Activated naive CD8-positive, alpha-beta T cell treated with anti-CD3 and anti-CD28 coated beads, Interleukin-2, amount 50 U/mL, for 16 hours (primary cell): ENCODE measurements around the gene LHFPL3.
"Not testable (repeated sequence)": the region's sequence is repeated elsewhere in the genome, so short reads cannot be mapped to it uniquely, and the experiment has no call there.

Experiments
- DNase-seq: peaks from one replicate; pipeline ENCODE4 v3.0.0-alpha.2; 2020; ENCODE audit warnings: low read depth, low spot score

Gene LHFPL3

DNA sequence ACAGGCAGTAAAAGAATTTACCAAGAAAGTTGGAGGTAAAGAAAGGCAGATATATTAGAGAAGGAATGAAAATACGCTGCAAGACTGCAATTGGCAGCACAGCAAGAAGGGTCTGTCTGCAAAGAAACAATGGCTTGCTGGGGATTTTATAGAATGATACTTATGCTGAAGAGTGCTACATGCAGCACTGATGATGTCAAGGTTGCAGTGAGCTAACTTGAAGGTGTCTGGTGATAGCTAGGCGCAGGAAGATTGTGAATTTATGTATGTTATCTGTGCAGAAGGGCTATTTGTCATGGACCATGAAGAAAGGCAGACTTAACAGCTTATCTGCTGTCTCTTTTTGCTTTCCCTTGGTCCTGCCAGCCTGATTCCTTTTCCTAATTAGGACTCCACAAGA lies 366.3 kb downstream of the LHFPL3 start:
- DNase-seq = no peak

DNA sequence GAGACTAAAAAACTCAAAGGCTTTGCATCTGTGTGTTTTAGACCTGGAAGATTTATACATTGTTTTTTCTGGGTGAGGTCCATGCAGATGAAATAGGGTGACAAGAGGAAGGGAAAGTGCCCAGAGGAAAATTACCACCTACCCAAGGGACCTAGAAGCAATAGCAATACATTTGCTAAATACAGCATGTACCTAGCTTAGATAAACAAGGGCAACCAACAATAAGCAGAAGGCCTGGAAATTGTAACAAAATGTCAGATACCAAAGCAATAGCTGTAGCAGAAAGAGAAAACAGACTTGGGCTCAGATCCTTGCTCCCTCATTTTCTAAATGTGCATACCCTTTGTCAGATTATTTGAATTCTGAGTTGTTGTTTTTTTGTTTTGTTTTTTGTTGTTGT lies 367.2 kb downstream of the LHFPL3 start:
- DNase-seq = no peak

DNA sequence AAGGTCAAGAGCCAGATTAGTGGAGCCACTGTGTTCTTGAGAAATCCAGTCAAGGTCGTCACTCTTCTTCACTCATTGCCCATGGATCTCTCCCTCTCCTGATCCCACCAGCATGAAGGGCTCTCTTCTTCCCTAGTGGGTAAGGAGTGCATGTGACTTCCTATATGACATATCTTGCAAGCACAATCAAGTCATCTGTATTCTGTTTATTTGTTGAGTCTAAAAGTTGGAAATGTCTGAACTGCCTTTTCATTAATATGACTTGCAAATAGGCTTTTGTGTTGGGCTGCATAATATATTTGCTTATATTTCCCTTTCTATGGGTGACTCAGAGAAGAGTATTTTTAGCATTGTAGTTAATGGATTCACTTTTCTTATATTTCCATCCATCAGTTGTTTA lies 371.9 kb downstream of the LHFPL3 start:
- DNase-seq = no peak

DNA sequence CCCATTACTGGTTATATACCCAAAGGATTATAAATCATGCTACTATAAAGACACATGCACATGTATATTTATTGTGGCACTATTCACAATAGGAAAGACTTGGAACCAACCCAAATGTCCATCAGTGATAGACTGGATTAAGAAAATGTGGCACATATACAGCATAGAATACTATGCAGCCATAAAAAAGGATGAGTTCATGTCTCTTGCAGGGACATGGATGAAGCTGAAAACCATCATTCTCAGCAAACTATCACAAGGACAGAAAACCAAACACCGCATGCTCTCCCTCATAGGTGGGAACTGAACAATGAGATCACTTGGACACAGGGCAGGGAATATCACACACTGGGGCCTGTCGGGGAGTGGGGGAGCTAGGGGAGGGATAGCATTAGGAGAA lies 392.6 kb downstream of the LHFPL3 start:
- DNase-seq = not testable (repeated sequence)

DNA sequence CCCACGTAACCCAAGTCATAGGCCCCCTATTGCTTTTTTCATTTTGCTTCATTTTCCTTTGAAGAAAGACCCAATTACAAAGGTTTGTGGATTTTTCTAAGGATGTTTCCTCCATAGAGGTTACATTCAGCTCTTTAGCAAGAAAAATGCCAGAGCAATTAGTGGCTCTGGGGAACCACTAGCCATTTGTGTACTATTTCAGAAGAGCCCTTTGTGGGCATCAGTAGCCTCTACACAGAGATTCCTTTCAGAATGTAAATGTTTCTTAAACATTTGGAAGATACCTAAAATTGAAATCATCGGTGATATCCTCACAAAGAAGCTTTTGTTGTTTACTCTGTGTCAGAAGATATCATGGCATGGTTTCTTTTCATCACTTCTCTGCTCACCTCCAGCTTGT lies 394.6 kb downstream of the LHFPL3 start:
- DNase-seq = no peak

DNA sequence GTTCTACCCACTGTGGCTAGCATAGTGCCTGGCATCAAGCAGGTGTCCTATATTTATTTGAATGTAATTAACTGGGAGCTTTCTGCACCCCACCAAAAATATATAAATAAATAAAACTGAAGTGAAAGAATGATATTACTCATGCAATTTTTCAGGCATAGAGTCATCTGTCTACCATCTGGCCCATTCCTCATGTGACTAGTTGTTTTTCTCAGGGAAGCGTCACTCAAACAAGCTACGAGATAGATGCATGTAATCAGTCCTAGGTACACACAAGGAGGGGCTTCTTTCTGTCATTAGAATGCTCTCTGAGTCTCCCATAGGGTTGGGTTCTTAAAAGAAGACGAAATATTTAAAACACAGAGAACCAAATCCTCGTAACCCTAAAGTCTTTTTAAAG lies 430.1 kb downstream of the LHFPL3 start:
- no peak for DNase-seq

DNA sequence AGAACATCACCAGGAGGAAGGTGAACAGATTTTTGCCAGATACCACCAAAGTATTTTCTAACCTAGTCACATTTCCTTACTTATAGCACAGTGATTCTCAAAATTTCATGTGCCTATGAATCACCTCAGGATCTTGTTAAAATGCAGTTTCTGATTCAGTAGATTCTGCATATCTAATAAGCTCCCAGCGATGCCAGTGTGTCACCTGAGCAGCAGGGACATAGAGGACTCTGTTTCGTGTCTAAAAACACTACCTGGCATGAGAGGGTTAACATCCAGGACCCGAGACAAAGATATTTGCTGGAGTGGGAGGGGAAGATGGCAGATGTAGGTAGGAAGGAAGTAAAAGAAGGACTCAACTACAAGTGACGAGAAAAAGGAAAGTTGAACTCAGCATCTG lies 433.5 kb downstream of the LHFPL3 start:
- DNase-seq = no peak

DNA sequence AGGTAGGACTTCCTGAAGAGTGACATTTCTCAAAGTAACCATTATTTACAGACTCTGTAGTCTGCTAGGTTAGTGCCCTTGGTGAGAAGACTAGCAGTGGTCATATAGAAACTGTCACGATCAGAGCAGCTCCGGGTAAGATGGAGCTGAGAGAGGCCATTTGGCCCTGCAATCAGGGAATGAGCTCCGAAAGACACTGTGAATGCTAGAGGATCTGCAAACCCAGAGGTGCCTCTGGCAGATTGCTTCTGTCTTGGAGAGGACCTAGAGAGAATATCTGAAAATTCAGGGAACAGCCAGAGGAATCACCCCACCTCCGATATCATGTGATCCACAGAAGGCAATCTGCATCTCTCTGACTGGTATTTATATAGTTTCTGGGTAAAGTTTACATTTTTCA lies 438.7 kb downstream of the LHFPL3 start:
- DNase-seq = no peak

DNA sequence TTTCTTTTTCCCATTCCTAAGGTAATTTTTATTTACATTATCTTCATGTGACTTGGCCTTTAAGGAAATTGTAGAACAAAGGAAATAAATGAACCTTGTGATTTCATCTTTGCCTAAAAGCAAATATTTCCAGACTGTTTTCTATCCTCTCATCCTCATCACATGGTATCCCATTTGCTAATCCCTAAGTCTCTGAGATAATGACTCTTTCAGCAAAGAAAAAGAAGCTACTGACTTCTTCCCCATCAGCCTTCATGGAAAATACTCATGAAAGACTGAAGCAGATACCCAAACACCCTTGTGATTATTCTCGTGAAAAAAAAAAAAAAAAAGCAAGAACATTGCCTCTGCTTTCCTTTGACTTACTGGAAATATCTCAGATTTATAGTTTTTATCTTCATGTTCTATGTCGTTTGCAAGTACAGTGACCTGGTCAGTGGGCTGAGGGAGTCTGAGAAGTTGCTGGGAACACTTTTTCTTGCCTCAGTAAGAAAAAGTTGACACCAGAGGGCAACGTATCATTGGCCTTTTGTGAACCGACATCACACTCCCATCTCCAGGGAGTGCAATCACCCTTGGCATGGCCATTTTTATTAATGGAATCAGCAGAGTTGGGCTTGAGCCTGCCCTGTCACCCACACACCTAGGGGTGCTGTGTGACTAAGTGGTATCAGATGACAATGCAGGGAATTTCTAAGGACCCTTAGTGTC lies 439.6 kb downstream of the LHFPL3 start:
- DNase-seq = no peak

DNA sequence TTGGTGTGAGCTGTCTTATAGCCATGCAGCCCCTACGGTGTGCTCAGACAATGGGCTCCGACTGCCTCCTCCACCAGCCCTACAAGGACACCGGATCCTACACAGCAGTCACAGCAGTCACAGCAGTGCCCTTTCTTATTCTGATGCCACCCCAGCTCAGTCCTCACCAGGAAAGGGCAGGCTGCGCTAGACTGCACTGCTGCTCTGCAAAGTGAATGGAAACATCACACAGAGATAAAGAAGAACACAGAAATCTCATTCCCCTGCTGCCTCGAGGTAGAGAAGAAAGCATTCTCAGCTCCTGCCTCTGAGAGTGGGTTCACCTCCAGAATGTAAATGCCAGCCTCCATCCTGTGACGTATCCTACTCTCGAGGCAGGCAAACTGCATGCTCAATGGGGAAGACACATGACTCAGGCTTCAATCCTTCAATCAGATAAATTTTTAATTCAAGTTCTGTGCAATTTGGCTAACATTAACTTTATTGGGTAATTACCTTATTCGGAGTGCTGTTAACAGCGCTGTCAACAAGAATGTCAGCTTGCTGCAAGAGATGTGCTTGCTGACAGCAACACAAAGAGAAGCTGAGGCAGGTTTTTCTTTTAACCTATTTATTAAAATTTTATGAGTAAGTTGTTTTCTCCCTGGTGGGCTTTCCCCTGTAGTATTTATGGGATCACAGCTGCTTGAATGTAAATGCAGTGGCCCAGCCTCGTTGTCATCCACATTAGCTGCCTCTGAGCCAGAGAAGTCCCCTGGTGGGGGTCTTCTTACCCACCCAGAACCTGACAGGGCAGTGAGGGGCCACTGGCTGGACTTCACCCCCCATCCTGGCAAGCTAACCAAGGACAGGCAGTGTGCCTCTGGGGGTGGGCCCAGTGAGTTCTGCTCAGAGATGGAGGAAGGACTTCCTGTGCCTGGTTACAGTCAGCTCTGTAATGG lies 444.3 kb downstream of the LHFPL3 start:
- no peak for DNase-seq

DNA sequence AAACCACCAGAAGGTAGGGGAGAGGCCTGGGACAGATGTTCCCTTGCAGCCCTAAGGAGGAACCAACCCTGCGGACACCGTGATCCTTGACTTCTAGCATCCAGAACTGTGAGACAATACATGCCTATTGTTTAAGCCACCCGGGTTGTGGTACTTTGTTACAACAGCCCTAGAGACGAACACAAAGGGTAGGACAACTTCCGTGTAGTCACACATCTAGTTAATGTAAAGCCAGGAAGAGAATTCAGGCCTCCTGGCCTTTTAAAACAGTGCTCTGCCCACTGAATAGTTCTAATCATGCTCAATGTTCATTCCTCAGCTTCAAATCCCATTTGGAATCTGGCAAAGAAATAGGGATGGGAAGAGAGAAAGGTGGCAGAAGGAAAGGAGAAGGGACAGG lies 445.4 kb downstream of the LHFPL3 start:
- DNase-seq = no peak

DNA sequence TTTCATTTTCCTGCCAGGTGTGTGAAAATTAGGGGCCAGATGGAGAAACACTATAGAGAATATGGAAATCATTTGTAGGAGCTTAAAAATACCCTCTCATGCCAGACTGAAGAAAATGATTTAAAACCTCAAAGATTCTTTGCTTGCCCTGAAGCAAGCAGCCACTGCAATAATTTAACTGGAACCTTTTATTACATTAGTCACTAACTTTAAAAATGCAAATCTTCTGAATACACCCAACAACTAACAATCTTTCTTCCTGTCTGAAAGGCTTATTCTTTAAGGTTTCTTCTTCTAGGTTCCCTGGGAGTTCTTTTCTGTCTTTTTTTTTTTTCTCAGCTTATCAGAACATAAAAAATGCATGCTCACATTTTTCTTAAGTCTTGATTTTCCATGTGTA lies 447.1 kb downstream of the LHFPL3 start:
- DNase-seq = no peak

DNA sequence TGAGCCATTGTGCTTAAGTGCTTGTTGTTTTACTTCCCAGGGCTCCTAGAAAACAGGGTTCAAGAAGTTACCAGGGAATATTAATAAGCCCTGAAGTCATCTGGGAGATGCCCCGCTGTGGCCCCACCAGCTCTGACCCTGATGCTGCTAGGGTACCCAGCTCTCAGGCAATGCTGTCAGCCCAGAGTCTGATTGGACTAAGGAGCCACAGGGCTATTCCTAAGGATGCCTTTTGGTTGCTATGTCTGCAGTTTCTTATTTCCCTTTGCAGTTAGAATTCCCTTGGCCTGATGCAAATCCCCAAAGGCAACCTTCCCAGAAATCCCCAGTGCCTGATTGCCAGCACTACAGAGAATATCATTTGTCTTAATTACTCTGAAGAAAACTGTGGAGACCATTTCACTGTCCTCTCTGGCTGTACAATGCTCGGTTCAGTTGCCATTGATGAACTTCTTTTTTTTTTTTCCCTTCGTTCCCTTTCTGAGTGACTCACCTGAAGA lies 448.9 kb downstream of the LHFPL3 start:
- no peak for DNase-seq

DNA sequence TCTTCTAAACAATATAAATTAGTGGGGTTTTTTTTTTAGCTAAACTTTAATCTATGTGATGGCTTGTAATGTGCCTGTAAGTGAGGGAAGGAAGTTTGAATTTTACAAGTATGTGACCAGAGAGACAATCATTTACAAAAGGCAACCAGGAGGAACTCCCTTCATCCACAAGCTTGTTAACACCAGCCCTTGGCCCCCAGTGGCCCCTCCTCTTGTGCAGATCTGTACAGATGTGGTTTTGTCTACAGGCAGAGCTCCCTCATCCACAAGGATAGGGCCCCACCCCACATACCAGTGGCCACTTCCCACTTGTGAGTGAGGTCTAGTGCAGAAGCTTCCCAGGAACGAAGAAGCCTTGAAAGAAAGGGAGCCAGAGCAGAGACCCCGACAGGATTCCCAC lies 451.5 kb downstream of the LHFPL3 start:
- no peak for DNase-seq

DNA sequence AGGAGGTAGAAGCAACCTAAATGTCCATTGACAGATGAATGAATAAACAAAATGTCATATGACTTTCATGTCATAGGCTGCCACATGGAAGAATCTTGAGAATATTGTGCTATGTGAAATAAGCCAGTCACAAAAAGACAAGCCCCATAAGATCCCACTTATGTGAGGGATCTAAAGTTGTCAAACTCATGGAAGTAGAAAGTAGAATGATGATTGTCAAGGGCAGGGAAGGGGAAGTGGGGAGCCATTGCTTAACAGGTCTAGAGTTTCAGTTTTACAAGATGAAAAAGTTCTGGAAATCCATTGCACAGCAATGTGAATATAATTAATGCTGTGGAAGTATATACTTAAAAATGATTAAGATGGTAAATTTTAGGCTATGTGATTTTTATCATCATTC lies 456.3 kb downstream of the LHFPL3 start:
- no peak for DNase-seq

DNA sequence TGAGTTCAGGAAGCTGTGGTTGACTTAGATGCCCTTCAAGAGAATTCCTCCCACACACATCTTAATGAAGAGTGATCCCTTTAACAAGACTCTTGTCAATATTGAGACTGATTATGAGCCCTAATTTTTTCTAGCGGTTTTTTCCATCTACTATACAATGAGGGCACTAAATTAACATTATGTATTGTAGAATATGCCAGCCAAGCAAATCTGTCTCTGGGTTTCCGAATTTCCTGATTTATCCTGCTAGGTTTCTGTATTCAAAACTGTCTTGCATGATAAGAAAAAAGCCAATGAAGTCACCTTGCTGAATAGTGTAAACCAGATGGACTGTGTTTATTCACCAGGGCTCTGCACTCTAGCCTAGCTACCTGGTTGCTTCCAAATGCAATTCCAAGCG lies 461.4 kb downstream of the LHFPL3 start:
- DNase-seq = no peak

DNA sequence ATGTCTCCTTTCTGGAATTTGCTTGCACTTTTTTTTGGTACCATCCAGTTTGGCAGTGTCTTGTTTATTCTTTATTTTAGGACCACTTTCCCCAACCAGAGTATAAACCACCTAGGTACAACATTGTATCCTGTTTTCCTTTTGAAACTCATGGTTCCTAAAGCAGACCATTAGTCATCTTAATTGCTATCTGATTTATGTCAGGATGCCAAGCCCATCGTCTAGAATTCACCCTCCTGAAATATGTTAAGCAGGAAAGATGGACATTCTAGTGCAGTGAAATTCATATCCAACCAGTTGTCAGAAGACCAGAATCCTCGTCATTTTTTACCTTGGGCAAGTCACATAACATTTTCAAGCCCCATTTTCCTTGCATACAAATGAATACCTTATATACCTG lies 462.0 kb downstream of the LHFPL3 start:
- DNase-seq = no peak

DNA sequence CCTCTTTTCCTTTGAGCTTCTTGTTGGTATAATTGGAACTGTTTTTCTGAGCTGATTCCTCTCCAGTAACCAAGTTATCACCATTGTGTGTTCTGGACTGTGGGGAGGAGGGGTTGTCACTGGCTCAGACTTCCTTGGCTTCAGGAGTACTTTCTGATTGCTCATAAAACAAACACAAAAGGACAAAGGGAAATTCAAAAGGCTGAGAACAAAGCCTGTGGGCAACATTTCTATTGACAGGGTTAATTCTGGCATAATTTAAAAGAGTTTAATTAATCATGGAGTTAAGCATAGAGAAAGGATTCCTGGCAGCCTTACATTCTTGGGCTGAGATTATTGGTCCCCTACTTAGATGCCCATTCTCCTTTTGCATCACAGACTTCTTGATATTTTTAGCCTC lies 462.7 kb downstream of the LHFPL3 start:
- DNase-seq = no peak

DNA sequence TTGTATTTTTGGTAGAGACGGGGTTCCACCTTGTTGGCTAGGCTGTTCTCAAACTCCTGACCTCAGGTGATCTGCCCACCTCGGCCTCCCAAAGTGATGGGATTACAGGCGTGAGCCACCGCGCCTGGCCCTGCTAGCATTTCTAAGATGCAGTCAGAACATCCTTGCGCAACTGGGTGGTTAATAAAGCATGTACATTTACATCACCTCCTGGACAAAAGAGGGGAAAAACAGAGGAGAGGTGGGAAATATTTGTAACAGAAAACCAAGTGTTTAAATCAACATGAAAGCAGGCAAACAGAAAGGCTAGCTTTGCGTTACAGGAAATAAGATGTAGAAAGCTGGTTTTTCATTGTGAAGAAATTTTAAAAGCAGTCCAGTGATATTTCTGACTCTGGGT lies 464.7 kb downstream of the LHFPL3 start:
- DNase-seq = no peak

DNA sequence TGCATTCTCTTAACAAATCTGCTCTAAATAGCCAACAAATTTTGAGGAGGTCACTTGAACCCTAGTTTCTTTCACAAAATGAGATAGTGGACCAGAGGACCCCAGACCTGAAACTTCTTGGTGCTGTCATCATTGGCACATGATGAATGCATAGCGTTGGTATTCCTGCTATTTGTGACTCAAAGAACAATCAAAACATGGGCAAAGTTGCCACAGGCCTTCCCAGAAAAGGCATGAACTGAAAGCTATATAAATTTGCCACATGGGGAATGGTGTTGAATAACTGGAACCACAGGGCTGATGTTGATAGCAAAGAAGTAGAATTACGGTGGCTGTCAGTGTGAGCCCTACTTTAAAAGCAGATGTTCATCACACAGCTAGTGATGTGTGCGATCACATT lies 465.8 kb downstream of the LHFPL3 start:
- no peak for DNase-seq

DNA sequence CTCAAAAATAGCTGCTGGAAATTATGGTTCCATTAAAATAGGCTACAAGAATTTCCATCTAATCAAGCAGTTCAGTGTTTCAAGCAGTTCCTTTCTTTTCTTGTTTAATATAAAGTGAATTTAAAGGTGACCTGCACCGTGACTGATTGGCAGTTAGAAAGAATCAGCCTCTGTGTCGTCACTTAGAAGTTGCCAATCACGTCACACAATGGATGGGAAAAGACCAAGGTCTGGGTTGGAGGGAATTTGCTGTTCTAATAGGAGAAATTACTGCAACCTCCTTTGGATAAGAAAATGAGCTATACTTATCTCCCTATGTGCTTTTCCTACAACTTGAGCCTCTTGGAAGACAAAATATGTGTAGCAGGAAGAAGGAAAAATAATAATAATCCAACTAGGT lies 466.2 kb downstream of the LHFPL3 start:
- no peak for DNase-seq

DNA sequence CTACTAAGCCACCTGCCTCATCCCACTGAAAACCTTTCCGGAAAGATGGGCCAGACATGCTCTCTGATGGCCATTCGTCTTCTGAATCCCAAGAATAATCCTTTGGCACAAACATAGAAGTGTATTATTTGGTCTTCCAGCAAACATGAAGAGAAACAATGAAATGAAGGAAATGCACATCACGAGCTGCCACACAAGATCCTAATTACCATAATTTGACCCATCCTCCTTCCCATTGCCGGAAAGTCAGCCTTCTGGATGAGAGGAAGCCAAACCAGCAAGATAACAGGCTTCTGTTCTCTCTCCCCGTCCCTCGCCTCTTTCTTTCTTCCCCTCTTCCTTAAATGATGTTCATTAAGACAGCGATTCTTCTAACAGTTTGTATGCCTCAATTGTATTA lies 466.7 kb downstream of the LHFPL3 start:
- DNase-seq = no peak
